ENCODE measurements around the gene NT5C3B. TPM values are rescaled to one million over a fixed set of nuclear protein-coding genes. Genes with fewer than 3 reads are reported as not detected.
A peak's percentile ranks its signal among the peaks of the same experiment; 100 is the strongest.
"Not testable (repeated sequence)": the region's sequence is repeated elsewhere in the genome, so short reads cannot be mapped to it uniquely, and the experiment has no call there.

NT5C3B gene
- polyA plus RNA-seq, 1 of the 3 experiments (the other 2 are of a cell fraction), result 87.4 TPM

DNA sequence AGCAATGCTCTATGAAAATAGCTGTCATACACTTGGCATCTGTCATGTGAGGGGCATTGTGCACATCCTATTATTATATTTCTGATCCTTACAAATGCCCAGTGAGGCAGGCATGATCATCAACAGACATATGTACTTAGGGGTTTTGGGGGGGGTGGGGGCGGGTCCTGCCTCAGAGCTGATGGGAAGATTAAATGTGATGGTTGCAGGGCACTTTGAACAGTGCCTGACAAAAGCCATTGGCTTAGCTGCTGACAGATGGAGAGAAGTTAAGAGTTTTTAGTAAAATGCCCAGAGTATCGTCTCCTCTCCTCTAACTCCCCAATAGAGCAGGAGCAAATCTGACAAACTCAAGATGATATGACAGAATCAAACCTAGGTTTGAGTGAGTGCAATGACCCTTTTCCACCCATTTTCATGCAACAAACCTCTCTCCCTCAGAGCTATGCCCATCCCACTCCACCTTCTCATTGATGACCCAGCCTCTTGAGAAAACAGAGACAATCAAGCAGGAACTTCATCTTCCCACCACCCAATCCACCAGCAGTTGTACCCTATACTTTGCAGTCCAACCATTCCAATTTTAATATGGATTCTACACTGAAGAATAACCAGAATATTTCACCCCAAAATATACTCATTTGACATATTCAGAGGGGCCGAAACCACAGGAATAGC, 24.4 kb upstream of the NT5C3B start:
- CTCF ChIA-PET, result interaction anchor here (1.6 to 3.1 kb wide), 2 partner anchors 59 to 74 kb away, joined by 5 to 12 read pairs; partner anchors contain the start of gene JUP
- Histone ChIP-seq H3K4me2 (no peak overlapping the region), H3K27me3 (ENCODE audit: insufficient read depth) (no peaks in the 10 kb centered on the region), H3K79me2 (ENCODE audit: insufficient read depth) (peaks cover 93% of the 10 kb centered on the region), H2AFZ (ENCODE audit: low read depth) (no peak overlapping the region), H3F3A (replicated peaks; ENCODE audit: insufficient read depth) (peaks cover 4% of the 10 kb centered on the region), H3K9me2 (no peaks in the 10 kb centered on the region), H3K4me3 (ENCODE audit: low read depth in 2 of 2, low read length in 1 of 2) (no peak overlapping the region), H3K4me1 (ENCODE audit: control insufficient read depth in 1 of 2, insufficient read depth in 2 of 2, low read depth in 1 of 2, low read length in 1 of 2) (peaks cover 5 to 24% of the 10 kb centered on the region in 2 experiments; a peak in 2 of 4 replicates), H3K9ac (no peak overlapping the region), H3K9me3 (no peaks in the 10 kb centered on the region), H4K20me1 (ENCODE audit: insufficient read depth) (peaks cover 46% of the 10 kb centered on the region), H3K27ac (ENCODE audit: low read depth in 2 of 2, low read length in 1 of 2) (peak overlapping the region in 1 of 2 experiments; percentile 50; a peak in 2 of 4 replicates), H3K36me3 (replicated peaks in 1 of 2; ENCODE audit: control insufficient read depth in 1 of 2, insufficient read depth in 2 of 2, low read length in 1 of 2) (no peaks in the 10 kb centered on the region)
- no peak for TF ChIP-seq CHD2 (IDR thresholded peaks at IDR 0.05; ENCODE audit: low read length, partially characterized antibody)
- TF ChIP-seq MXI1 (IDR thresholded peaks at IDR 0.05; ENCODE audit: low read depth, low read length), result peak; percentile 36; the same call in 1 of the 2 replicates
- POLR2A ChIA-PET, result interaction anchor here (0.5 kb wide), 1 partner anchor 8 kb away, joined by 6 read pairs; no protein-coding TSS in a partner anchor
- WGBS (ENCODE audit: low lambda C conversion rate), result 71% methylated on average over 3 of the region's 3 CpGs
- peak; percentile 60 for DNase-seq

- Histone ChIP-seq H4K20me1 (ENCODE audit: insufficient read depth) (peaks cover 27% of the 10 kb centered on the region), H3K36me3 (replicated peaks in 1 of 2; ENCODE audit: control insufficient read depth in 1 of 2, insufficient read depth in 2 of 2, low read length in 1 of 2) (peaks cover 20 to 21% of the 10 kb centered on the region in 2 experiments), H3K79me2 (ENCODE audit: insufficient read depth) (peaks cover 66% of the 10 kb centered on the region; the same call in 1 of the 2 replicates)
- CTCF ChIA-PET, result interaction anchor here (1.0 to 1.6 kb wide), 2 partner anchors 12 to 108 kb away, joined by 3 to 4 read pairs; no protein-coding TSS in a partner anchor
- 97% methylated on average over 14 of the region's 14 CpGs for WGBS (ENCODE audit: low lambda C conversion rate)
- H3K4me1 ChIP-seq (ENCODE audit: control insufficient read depth in 1 of 2, insufficient read depth in 2 of 2, low read depth in 1 of 2, low read length in 1 of 2); H3K9ac ChIP-seq; H3K9me2 ChIP-seq; H2AFZ ChIP-seq (ENCODE audit: low read depth); H3F3A ChIP-seq (replicated peaks; ENCODE audit: insufficient read depth); H3K27me3 ChIP-seq (ENCODE audit: insufficient read depth); H3K9me3 ChIP-seq; H3K4me3 ChIP-seq (ENCODE audit: low read depth in 2 of 2, low read length in 1 of 2); H3K27ac ChIP-seq (ENCODE audit: low read depth in 2 of 2, low read length in 1 of 2); H3K4me2 ChIP-seq; POLR2A ChIA-PET; DNase-seq: not testable (repeated sequence)
Observed at GRCh38 chr17:41851382-41851781, 15.3 kb upstream of the NT5C3B start.

DNA sequence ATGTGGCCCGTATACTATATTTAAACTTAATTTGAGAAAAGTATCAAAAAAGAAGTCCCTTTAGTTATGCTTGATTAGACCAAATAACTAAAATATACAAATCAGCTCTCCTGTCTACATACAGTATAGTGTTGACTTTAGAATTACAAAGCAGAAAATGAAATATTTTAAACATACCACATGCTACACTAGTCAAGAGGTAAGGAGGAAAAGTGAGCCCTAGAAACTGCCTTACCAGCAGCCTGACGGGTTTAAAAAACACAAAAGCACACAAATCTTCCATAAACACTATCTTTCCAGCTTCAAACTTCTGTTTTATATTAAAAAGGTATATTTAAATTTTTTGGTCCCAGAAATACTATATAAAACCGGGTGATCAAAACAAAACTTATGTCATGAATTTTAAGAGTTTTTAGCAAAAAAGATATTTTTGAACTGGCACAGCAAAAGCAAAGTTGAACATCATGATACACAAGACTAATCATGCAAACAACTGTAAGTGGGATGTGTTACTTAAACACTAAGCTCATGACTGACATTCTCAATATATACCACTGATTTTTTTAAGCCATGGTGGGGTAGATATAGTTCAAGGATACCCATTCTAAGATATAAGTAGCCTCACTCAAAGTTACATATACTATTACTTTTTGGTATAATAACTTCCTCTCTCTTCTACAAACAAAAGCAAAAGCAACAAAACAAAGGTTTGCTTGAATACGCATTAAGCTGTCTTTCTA, 13.4 kb upstream of the NT5C3B start:
- Histone ChIP-seq H3K4me3 (ENCODE audit: low read depth in 2 of 2, low read length in 1 of 2) (no peak overlapping the region), H3K27me3 (ENCODE audit: insufficient read depth) (no peaks in the 10 kb centered on the region), H3K9me2 (no peaks in the 10 kb centered on the region), H3F3A (replicated peaks; ENCODE audit: insufficient read depth) (peaks cover 6% of the 10 kb centered on the region), H3K79me2 (ENCODE audit: insufficient read depth) (peaks cover 54% of the 10 kb centered on the region; the same call in 1 of the 2 replicates), H3K9ac (no peak overlapping the region), H3K9me3 (no peaks in the 10 kb centered on the region), H2AFZ (ENCODE audit: low read depth) (no peak overlapping the region), H3K36me3 (replicated peaks in 1 of 2; ENCODE audit: control insufficient read depth in 1 of 2, insufficient read depth in 2 of 2, low read length in 1 of 2) (peaks cover 14 to 15% of the 10 kb centered on the region in 2 experiments), H3K4me2 (no peak overlapping the region), H3K27ac (ENCODE audit: low read depth in 2 of 2, low read length in 1 of 2) (no peak overlapping the region), H4K20me1 (ENCODE audit: insufficient read depth) (peaks cover 27% of the 10 kb centered on the region), H3K4me1 (ENCODE audit: control insufficient read depth in 1 of 2, insufficient read depth in 2 of 2, low read depth in 1 of 2, low read length in 1 of 2) (no peaks in the 10 kb centered on the region)
- no peak for DNase-seq
- 90% methylated on average over 4 of the region's 4 CpGs for WGBS (ENCODE audit: low lambda C conversion rate)
- ChIA-PET POLR2A (no interaction called here), CTCF (interaction anchor here (0.8 to 2.1 kb wide), 3 partner anchors 13 to 48 kb away, joined by 3 to 7 read pairs (median 4); partner anchors contain the start of genes NT5C3B and P3H4)
- TF ChIP-seq REST (IDR thresholded peaks at IDR 0.05; ENCODE audit: low read depth, low read length), result no peak
- no peak for TF ChIP-seq FOXM1 (IDR thresholded peaks at IDR 0.05; ENCODE audit: low read depth)
- no peak for TF ChIP-seq FOSL2 (IDR thresholded peaks at IDR 0.05; ENCODE audit: borderline replicate concordance, low read depth)
- no peak for TF ChIP-seq NRF1 (IDR thresholded peaks at IDR 0.05; ENCODE audit: low read depth, low read length)
- no peak for TF ChIP-seq GATA2 (CRISPR knock-in tag; IDR thresholded peaks at IDR 0.05)
- TF ChIP-seq CHD2 (IDR thresholded peaks at IDR 0.05; ENCODE audit: low read length, partially characterized antibody), result no peak
- no peak for TF ChIP-seq RAD21 (IDR thresholded peaks at IDR 0.05; ENCODE audit: low read length)
- no peak for TF ChIP-seq TEAD4 (IDR thresholded peaks at IDR 0.05; ENCODE audit: borderline replicate concordance, insufficient read depth)
- TF ChIP-seq, protein P1, sequence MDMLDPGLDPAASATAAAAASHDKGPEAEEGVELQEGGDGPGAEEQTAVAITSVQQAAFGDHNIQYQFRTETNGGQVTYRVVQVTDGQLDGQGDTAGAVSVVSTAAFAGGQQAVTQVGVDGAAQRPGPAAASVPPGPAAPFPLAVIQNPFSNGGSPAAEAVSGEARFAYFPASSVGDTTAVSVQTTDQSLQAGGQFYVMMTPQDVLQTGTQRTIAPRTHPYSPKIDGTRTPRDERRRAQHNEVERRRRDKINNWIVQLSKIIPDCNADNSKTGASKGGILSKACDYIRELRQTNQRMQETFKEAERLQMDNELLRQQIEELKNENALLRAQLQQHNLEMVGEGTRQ (IDR thresholded peaks at IDR 0.05; ENCODE audit: borderline replicate concordance, low read depth, low read length), result no peak
- no peak for TF ChIP-seq POLR2AphosphoS5 (IDR thresholded peaks at IDR 0.05; ENCODE audit: low read depth, low read length)
- TF ChIP-seq GABPA (IDR thresholded peaks at IDR 0.05; ENCODE audit: low read depth), result no peak

Data from SK-N-SH (cell line).